ENCODE results near the gene MARK3. TPM values are rescaled to one million over a fixed set of nuclear protein-coding genes. Genes with fewer than 3 reads are reported as not detected.
"Not testable (repeated sequence)": the region's sequence is repeated elsewhere in the genome, so short reads cannot be mapped to it uniquely, and the experiment has no call there.

MARK3 gene
- total RNA-seq, 1 donor, result 79.5 TPM

DNA sequence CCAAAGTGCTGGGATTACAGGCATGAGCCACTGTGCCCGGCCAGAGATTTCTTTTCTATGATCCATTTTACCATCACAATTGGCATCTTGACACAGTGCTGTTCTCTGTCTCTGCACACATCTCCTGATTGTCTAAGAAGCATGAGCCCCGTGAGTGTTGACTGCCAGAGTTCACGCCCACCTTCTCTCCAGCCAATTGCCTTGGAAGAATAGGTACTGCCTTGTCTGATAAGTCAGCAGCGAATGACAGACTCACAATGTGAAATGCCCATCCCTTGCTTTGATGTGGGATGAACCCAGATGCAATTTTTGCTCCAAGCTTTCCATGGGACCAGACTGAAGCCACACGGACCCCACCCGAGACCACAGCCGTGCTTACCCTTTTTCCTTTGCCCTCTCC is 31.9 kb upstream of the MARK3 start:
- TF ChIP-seq, protein P1, sequence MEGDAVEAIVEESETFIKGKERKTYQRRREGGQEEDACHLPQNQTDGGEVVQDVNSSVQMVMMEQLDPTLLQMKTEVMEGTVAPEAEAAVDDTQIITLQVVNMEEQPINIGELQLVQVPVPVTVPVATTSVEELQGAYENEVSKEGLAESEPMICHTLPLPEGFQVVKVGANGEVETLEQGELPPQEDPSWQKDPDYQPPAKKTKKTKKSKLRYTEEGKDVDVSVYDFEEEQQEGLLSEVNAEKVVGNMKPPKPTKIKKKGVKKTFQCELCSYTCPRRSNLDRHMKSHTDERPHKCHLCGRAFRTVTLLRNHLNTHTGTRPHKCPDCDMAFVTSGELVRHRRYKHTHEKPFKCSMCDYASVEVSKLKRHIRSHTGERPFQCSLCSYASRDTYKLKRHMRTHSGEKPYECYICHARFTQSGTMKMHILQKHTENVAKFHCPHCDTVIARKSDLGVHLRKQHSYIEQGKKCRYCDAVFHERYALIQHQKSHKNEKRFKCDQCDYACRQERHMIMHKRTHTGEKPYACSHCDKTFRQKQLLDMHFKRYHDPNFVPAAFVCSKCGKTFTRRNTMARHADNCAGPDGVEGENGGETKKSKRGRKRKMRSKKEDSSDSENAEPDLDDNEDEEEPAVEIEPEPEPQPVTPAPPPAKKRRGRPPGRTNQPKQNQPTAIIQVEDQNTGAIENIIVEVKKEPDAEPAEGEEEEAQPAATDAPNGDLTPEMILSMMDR (IDR thresholded peaks at IDR 0.05; ENCODE audit: insufficient read depth, low read length), result no peak
- no peak overlapping the region for H3K4me3 ChIP-seq (ENCODE audit: low read depth, low read length)
- no peak for DNase-seq (ENCODE audit: low read depth)

DNA sequence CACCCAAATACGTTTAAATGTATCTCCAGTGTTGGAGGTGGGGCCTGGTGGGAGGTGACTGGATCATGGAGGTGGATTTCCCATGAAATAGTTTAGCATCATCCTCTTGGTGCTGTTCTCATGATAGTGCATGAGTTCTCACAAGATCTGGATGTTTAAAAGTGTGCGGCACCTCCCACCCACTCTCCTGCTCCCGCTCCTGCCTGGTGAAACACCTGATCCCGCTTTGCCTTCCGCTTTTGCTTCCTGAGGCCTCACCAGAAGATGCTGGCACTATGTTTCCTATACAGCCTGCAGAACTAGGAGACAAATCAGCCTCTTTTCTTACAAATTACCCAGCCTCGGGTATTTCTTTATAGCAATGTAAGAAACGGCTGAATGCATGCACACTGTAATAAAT is 31.1 kb upstream of the MARK3 start:
- no peak overlapping the region for H3K4me3 ChIP-seq (ENCODE audit: low read depth, low read length)
- TF ChIP-seq, protein P1 (IDR thresholded peaks at IDR 0.05; ENCODE audit: insufficient read depth, low read length), result no peak
- DNase-seq (ENCODE audit: low read depth), result no peak

DNA sequence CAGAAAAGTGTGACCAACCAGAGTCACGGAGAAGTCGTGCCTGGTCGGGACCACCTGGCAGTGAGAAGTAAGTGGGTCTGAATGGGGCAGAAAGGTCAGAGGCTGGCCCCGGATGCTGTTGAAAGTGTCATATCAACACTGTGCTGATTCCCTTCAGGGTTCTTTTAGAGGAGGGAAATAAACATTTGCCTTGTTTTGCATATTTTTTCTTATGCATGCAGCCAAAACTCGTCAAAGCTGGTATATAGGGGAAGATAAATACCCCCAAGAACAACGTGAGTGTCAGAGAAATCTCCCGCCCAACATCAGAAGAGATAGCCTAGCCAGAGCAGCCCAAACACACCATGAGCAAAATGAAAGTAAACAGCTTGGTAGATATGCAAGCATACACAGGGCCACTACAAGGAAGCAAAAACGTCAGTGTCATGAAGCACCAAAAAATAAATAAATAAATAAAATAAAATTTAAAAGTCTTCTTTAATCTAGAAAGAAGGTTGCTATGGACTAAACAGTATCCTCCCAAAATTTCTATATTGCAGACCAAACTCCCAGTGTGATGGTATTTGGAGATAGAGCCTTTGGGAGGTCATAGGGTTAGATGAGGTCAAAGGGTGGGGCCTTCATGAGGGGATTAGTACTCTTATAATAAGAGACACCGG is 29.1 kb upstream of the MARK3 start:
- no peak for DNase-seq (ENCODE audit: low read depth)
- H3K4me3 ChIP-seq (ENCODE audit: low read depth, low read length), result no peak overlapping the region
- TF ChIP-seq, protein P1 (IDR thresholded peaks at IDR 0.05; ENCODE audit: insufficient read depth, low read length), result no peak

DNA sequence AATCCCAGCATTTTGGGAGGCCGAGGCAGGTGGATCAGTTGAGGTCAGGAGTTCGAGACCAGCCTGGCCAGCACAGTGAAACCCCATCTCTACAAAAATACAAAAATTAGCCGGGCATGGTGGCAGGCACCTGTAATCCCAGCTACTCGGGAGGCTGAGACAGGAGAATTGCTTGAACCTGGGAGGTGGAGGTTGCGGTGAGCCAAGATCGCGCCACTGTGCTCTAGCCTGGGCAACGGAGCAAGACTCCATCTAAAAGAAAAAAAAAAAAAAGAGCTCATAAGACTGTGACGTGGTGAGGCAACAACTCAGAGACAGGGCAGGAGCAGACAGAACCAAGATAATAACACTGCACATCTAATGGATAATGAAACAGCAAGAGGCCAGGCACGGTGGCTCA is 27.7 kb upstream of the MARK3 start:
- DNase-seq (ENCODE audit: low read depth); H3K4me3 ChIP-seq (ENCODE audit: low read depth, low read length): not testable (repeated sequence)

DNA sequence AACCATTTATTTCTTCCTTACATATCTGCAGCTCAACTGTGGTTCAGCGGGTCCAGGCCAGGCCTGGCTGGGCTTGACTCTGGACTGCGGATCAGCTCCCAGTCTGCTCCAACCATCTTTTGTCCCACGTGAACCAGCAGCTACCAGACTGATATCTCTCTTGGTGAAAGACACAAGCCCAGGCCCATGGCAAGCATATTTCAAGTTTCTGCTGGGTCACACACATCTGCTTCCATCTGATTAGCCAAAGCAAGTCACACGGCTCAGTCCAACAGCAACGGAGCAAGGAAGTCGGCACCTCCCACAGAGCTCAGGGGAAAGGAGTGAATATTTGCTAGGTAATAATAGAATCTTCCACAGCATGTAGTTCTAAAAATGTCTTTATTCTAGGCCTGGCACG is 24.7 kb upstream of the MARK3 start:
- no peak overlapping the region for H3K4me3 ChIP-seq (ENCODE audit: low read depth, low read length)
- TF ChIP-seq, protein P1 (IDR thresholded peaks at IDR 0.05; ENCODE audit: insufficient read depth, low read length), result no peak
- no peak for DNase-seq (ENCODE audit: low read depth)

DNA sequence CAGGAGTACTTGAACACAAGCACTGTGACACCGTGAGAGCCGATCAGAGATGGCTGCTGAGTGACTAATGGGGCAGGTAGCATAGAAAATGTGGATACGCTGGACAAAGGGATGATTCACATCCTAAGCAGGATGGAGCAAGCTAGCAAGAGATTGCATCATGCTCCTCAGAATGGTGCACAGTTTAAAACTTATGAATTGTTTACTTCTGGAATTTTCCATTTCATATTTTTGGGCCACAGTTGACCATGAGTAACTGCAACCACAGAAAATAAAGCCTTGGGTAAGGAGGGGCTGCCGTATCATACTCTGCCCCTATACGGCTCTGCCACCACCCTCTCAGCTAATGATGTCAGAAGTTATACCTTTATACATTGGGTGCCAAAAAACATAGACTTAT is 23.3 kb upstream of the MARK3 start:
- TF ChIP-seq, protein P1 (IDR thresholded peaks at IDR 0.05; ENCODE audit: insufficient read depth, low read length), result peak; percentile 10
- peak; percentile 98 for DNase-seq (ENCODE audit: low read depth)
- no peak overlapping the region for H3K4me3 ChIP-seq (ENCODE audit: low read depth, low read length)

DNA sequence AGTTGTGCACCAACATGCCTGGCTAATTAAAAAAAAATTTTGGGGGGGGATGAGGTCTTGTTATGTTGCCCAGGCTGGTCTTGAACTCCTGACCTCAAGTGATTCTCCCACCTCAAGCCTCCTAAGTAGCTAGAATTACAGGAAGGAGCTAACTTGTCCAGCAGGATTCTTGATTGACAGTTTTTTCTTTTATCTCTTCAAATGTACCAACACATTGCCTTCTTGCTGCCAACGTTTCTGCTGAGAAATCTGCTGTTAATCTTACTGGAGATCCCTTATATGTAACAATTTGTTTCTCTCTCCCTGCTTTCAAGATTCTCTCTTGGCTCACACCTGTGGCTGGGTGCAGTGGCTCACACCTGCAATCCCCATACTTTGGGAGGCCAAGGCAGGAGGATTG is 22.4 kb upstream of the MARK3 start:
- TF ChIP-seq, protein P1 (IDR thresholded peaks at IDR 0.05; ENCODE audit: insufficient read depth, low read length), result no peak
- H3K4me3 ChIP-seq (ENCODE audit: low read depth, low read length), result no peak overlapping the region
- peak; percentile 33 for DNase-seq (ENCODE audit: low read depth)
